DMS153 (cell line): ENCODE data around the gene FRMPD4.

Source experiments
- DNase-seq: peaks from one replicate; lab custom pipeline; 2025; lab: John Stamatoyannopoulos, UW

Gene FRMPD4

GRCh38 chrX:12367254-12367653 lies 229.0 kb downstream of the FRMPD4 start:
- no peak for DNase-seq

GRCh38 chrX:12370497-12370986 lies 232.3 kb downstream of the FRMPD4 start:
- DNase-seq: no peak

- DNase-seq: no peak
Measured at GRCh38 chrX:12372111-12372510, 233.8 kb downstream of the FRMPD4 start.

GRCh38 chrX:12374286-12374685 lies 236.0 kb downstream of the FRMPD4 start:
- DNase-seq: no peak

- no peak for DNase-seq
Measured at GRCh38 chrX:12378253-12378652, 240.0 kb downstream of the FRMPD4 start.

- no peak for DNase-seq
Measured at GRCh38 chrX:12378706-12379105, 240.4 kb downstream of the FRMPD4 start.

- no peak for DNase-seq
Measured at GRCh38 chrX:12379671-12380070, 241.4 kb downstream of the FRMPD4 start.

- DNase-seq: no peak
Measured at GRCh38 chrX:12383196-12383595, 244.9 kb downstream of the FRMPD4 start.

- no peak for DNase-seq
Measured at GRCh38 chrX:12390301-12390700, 252.0 kb downstream of the FRMPD4 start.

- DNase-seq: no peak
Measured at GRCh38 chrX:12396584-12396983, 258.3 kb downstream of the FRMPD4 start.

- no peak for DNase-seq
Measured at GRCh38 chrX:12400218-12400617, 261.9 kb downstream of the FRMPD4 start.

- DNase-seq: no peak
Measured at GRCh38 chrX:12401252-12401651, 263.0 kb downstream of the FRMPD4 start.

- DNase-seq: no peak
Measured at GRCh38 chrX:12403474-12404082, 265.3 kb downstream of the FRMPD4 start.

GRCh38 chrX:12405306-12405705 lies 267.0 kb downstream of the FRMPD4 start:
- no peak for DNase-seq

GRCh38 chrX:12410523-12410922 lies 272.2 kb downstream of the FRMPD4 start:
- DNase-seq: no peak

GRCh38 chrX:12411831-12412230 lies 273.6 kb downstream of the FRMPD4 start:
- DNase-seq: no peak

GRCh38 chrX:12412561-12412960 lies 274.3 kb downstream of the FRMPD4 start:
- DNase-seq: no peak

- no peak for DNase-seq
Measured at GRCh38 chrX:12419591-12419990, 281.3 kb downstream of the FRMPD4 start.

GRCh38 chrX:12421918-12422317 lies 283.6 kb downstream of the FRMPD4 start:
- DNase-seq: no peak

GRCh38 chrX:12423346-12423745 lies 285.1 kb downstream of the FRMPD4 start:
- DNase-seq: no peak

- no peak for DNase-seq
Measured at GRCh38 chrX:12425496-12425895, 287.2 kb downstream of the FRMPD4 start.

- DNase-seq: no peak
Measured at GRCh38 chrX:12426420-12426819, 288.1 kb downstream of the FRMPD4 start.

GRCh38 chrX:12434493-12434892 lies 296.2 kb downstream of the FRMPD4 start:
- no peak for DNase-seq

- no peak for DNase-seq
Measured at GRCh38 chrX:12439416-12439815, 301.1 kb downstream of the FRMPD4 start.
